ENCODE results near the gene RUBCNL. TPM values are rescaled to one million over a fixed set of nuclear protein-coding genes. Genes with fewer than 3 reads are reported as not detected.

The RUBCNL gene
- total and polyA plus RNA-seq, 2 experiments from 2014 or later = 4.2 to 5.9 TPM

GRCh38 chr13:46348961-46349360, 38.1 kb downstream of the RUBCNL start (continued):
- TF ChIP-seq EZH2phosphoT487 (IDR thresholded peaks at IDR 0.05; ENCODE audit: unreplicated experiment) = no peak
- TF ChIP-seq JUNB (IDR thresholded peaks at IDR 0.05; ENCODE audit: unreplicated experiment) = no peak
- TF ChIP-seq NANOG (IDR thresholded peaks at IDR 0.05; ENCODE audit: borderline replicate concordance) = no peak
- no peak for TF ChIP-seq STAT1 (IDR thresholded peaks at IDR 0.05; ENCODE audit: unreplicated experiment)
- no peak for TF ChIP-seq ETS1 (IDR thresholded peaks at IDR 0.05)
- TF ChIP-seq ZNF114 (CRISPR knock-in tag; IDR thresholded peaks at IDR 0.05) = no peak

- no peak overlapping the region for H3K4me3 ChIP-seq
- H3K27me3 Mint-ChIP-seq (ENCODE audit: insufficient read depth, low read depth, poor library complexity) = peaks cover 3% of the 10 kb centered on the region
- H3K79me2 ChIP-seq (replicated peaks; ENCODE audit: insufficient read depth) = no peaks in the 10 kb centered on the region
- H3K9me2 ChIP-seq (ENCODE audit: insufficient read depth) = no peaks in the 10 kb centered on the region
- no peak for DNase-seq (ENCODE audit: low spot score)
- H3K4me1 ChIP-seq (ENCODE audit: insufficient read depth) = no peaks in the 10 kb centered on the region
- no peaks in the 10 kb centered on the region for H3K4me1 Mint-ChIP-seq
- no peak overlapping the region for H3K4me3 Mint-ChIP-seq
- no peak for ATAC-seq
- no peaks in the 10 kb centered on the region for H3K9me3 Mint-ChIP-seq
- H3K36me3 ChIP-seq (ENCODE audit: insufficient read depth) = no peaks in the 10 kb centered on the region
- H3K27me3 ChIP-seq (ENCODE audit: insufficient read depth) = no peaks in the 10 kb centered on the region
- H4K20me1 ChIP-seq (replicated peaks; ENCODE audit: insufficient read depth) = no peaks in the 10 kb centered on the region
- no peak overlapping the region for H2AFZ ChIP-seq
- no peaks in the 10 kb centered on the region for H3F3A ChIP-seq (replicated peaks; ENCODE audit: low read depth)
- H3K36me3 Mint-ChIP-seq (ENCODE audit: low read depth) = no peaks in the 10 kb centered on the region
- H3K27ac ChIP-seq (ENCODE audit: low read depth) = no peak overlapping the region
- H3K4me2 ChIP-seq = no peak overlapping the region
- no peak overlapping the region for H3K27ac Mint-ChIP-seq
- TF ChIP-seq POLR2AphosphoS5 (IDR thresholded peaks at IDR 0.05; ENCODE audit: low read depth) (no peak), ETS1 (IDR thresholded peaks at IDR 0.05) (no peak), REST (IDR thresholded peaks at IDR 0.05; ENCODE audit: unreplicated experiment) (no peak), EZH2 (IDR thresholded peaks at IDR 0.05; ENCODE audit: low read depth, unreplicated experiment) (no peak), CREB1 (CRISPR knock-in tag; IDR thresholded peaks at IDR 0.05; ENCODE audit: low read depth) (no peak), CTCF (conservative IDR thresholded peaks at IDR 0.05; ENCODE audit: low read depth in 2 of 2) (no peak), EZH2phosphoT487 (IDR thresholded peaks at IDR 0.05; ENCODE audit: unreplicated experiment) (no peak), ZNF462 (CRISPR knock-in tag; IDR thresholded peaks at IDR 0.05) (no peak)
Measured at GRCh38 chr13:46347277-46347676, 39.8 kb downstream of the RUBCNL start.
